HG03025 (cell line): ENCODE results near the gene HMGCS2.

ENCODE experiments used
- ATAC-seq: cut with Tn5 transposase; IDR thresholded peaks from one replicate; pipeline ENCODE4 v1.9.1; 2021; ENCODE audit warnings: mild to moderate bottlenecking, moderate library complexity; ENCODE audit not compliant: unreplicated experiment, low FRiP score

Gene HMGCS2

DNA sequence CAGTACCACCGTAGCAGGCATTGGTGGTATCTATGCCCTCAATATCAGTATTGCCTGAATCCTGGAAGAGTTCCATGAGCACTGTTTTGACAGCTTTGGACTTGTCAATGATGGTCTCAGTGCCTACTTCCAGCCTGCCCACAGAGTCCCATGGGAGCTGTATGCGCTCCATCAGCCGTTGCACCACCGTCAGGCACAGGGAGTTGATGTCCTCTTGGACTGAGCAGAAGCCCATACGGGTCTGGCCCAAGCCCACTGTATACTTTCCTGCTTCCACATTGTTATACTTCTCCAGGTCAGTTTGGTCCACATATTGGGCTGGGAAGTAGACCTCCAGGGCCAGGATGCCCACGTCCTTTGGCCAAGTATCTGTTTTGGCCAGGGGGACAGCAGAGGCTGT is 4.5 kb downstream of the HMGCS2 start:
- no peak for ATAC-seq

DNA sequence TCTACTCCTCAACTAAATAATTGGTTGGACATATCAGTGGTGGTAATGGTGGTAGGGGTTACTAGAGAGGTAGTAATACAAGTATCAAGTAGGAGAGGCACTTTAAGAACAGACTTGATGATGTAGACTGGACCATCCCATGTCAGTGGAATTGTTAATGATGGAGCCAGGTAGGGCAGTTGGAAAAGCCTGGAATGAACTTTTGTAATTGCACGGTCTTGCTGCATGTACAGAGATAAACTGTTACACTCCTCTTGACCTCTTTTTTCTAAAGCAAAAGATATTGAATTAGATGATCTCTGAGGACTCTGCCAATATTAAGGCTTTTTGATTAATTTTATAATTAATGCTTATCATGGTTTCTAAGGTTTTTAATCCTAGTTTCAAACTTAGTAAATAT is 5.8 kb downstream of the HMGCS2 start:
- no peak for ATAC-seq

DNA sequence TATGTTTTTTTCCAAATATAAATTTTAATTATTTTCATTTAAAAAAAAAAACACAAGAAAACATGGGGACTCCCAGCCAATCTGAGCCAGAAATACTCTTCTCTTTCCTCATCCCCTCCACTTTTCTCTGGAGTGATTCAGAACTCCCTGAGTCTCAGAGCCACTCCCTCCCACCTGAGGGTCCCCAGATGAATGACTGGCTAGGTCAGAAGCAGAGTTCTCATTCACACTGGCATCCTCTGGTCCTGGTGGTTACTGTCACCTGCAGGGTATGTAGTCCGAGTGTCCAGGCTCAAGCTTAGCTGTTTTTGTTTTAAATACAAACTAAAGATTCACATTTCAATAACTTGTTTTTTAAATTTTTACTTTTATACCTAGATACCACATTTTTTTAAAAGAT is 6.3 kb downstream of the HMGCS2 start:
- no peak for ATAC-seq

DNA sequence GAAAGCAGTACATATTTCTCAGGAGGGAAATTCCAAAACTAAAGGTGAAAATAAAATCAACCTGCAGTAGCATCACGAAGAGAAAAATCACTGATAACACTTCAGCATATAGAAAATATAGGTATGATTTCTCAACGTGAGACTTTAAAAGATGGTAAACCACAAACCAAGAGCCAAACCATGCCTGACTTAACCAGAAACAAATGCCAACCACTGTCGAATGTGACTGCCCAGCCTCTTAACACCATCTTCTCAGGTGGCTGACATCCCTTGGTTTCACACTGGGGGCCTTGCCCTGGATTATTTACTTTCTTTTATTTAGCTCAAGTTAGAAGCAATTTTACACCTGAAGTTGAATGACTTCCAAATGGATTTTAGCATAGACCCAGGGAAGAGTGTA is 10.1 kb downstream of the HMGCS2 start:
- ATAC-seq: no peak

DNA sequence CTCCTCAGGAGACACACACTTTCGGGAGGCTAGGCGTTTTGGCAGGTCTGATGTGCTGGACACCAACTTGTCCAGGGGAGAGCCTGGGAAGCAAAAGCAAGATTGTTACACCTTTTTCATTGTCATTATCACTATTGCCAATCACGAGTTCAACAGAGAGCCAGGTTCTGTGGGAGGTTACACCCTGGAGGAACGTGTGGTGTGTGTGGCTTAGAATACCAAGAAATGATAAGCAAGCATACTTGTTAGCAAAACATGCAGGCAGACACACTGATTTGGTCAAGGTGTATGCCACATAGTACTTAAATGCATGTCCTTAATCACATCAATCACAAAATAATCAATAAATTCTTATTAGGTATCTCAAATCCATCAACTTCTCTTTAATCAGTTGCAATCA is 16.1 kb downstream of the HMGCS2 start:
- no peak for ATAC-seq

DNA sequence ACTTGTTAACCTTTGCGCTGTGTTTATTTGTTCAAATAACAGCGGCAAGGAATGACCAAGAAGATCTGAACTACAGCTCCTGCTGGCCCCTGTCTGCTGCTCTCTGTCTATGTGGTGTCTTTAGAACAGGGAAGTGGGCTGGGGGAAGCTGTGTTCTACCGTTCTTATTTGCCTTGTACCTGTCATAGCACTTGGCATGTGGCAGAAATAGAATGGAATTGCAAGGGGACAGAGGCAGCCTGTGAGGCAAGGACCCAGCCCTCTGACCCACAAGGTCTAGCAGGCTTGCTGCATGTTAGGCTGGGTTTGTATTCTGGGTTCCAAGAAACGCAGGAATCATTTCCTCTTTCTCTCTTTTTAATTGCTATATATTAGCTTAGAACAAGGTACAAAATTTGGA is 20.7 kb downstream of the HMGCS2 start:
- no peak for ATAC-seq

DNA sequence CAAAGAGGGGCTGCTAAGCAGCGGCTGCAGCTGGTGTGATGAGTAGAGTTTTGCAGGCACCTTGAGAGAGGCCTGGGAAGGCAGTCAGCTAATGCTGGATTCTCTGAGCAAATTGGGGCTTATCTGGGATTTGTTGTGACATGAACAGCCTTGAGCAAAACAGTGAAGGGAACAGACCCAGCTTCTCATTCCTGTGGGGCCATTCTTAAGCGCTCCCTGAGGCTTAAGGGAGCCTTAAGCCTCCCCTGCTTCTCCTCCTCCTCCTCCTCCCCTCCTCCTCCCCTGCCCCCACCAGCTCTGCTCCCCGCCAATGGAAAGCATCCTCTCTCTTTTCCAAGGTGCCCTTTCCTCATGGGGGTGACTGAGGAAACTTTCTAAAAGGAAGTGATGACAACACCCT is 21.3 kb downstream of the HMGCS2 start:
- ATAC-seq: no peak

DNA sequence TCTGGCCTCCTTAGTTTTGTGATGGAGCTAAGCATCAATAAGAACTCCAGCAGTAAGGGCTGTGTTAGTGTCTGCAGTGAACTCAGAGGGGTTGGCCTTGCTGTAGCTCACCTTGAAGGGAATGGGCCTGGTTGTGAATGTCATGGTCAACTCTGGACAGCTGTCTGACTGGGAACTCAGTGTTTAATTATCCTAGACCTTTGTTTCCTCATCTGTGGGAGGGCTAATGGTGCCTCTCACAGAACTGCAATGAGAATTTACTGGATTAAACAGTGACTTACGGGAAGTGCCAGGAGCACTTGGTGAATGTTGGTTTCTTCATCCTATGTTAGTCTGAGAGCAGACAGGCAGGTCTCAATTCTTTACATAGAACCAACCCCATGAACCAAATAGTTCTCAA is 23.7 kb downstream of the HMGCS2 start:
- no peak for ATAC-seq

DNA sequence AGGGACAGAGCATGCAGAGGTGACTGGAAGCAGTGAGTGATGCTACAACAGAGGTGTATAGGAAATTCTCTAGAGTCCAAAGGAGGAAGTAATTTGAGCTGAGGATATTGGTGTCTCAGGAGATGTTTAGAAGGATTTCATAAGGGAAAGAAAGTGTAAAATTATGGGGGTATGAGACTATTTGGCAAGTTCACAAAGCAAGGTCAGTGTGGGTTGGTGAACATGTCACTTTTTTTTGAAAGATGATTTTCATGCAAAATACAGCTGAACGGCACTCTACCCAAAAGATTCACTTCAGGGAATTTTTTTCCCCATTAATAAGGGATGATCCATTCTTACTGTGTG is 24.1 kb downstream of the HMGCS2 start:
- no peak for ATAC-seq

DNA sequence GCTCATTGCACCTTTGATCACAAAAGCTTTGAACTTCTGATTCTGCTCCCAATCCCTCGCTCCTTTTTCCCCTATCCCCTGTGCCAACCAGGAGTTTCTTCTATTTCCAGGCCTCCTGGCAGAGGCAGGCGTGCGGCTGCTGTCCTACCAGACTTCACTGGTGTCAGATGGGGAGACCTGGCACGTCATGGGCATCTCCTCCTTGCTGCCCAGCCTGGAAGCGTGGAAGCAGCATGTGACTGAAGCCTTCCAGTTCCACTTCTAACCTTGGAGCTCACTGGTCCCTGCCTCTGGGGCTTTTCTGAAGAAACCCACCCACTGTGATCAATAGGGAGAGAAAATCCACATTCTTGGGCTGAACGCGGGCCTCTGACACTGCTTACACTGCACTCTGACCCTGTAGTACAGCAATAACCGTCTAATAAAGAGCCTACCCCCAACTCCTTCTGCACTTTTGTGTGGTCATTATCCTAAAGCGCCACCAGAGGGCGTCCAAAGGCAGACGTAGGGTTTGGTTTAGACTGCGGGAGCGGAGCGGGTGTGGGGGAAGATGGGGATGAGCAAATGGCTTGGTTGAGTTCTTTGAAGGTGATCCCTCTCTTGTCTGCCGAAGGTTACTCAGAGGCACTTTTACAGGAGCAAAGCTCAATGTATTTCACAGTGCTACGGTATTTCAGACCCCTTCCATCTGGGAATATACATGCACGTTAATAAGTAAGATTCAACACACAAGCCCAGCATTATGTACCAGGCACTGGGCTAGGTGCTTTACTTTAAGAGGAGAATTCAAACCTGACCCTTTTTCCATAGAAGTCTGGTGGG is 24.7 kb downstream of the HMGCS2 start:
- peak; percentile 57 for ATAC-seq

DNA sequence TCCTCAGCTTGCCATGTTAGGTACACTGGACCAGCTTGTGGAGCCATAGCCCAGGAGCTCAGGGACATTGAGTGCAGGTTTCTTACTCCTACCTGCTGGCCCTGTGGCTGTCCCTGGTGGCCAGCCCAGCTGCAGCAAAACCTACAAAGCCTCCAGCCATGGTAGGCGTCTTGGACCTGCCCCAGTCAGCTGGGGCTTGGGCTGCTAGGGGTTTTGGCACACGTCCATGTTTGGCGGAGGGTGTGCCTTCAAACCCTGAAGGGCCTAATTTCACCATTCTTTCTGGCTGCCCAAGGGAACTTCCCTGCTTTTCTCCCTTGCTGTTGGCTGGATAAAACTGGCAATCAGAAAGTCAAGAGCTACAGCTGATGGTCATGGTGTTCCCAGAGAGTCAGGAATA is 25.4 kb downstream of the HMGCS2 start:
- no peak for ATAC-seq

DNA sequence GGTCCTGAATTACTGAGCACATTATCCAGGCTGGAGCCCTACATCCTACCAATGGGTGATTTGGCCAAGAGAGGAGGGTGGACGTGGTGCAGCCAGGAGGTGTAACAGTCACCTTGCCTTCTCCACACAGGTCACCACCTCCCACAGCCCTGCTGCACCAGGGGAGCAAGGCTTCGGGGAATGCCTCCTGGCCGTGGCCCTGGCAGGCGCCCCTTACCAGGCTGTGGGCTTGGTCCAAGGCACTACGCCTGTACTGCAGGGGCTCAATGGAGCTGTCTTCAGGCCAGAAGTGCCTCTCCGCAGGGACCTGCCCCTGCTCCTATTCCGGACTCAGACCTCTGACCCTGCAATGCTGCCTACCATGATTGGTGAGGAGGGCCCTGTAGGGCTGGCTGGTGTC is 26.0 kb downstream of the HMGCS2 start:
- no peak for ATAC-seq

DNA sequence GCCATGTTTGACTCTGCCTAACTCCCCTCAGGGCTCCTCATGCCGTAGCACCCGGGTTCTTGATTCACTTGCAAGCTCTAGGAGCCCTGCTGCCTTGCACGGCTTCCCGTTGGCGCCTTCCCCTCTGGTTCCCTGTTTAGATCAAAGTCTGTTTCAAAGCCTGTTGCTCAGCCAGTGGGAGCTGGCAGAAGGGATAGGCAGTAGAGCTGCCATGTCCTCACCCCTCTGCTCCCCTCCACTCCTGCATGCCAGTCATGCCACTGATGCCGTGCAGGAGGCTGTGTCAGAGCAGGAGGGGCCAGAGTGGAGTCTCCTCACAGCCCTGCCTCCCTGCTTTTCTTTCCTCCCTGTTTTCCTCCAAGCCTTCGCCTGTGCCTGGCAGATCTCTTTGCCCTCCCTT is 26.5 kb downstream of the HMGCS2 start:
- no peak for ATAC-seq

DNA sequence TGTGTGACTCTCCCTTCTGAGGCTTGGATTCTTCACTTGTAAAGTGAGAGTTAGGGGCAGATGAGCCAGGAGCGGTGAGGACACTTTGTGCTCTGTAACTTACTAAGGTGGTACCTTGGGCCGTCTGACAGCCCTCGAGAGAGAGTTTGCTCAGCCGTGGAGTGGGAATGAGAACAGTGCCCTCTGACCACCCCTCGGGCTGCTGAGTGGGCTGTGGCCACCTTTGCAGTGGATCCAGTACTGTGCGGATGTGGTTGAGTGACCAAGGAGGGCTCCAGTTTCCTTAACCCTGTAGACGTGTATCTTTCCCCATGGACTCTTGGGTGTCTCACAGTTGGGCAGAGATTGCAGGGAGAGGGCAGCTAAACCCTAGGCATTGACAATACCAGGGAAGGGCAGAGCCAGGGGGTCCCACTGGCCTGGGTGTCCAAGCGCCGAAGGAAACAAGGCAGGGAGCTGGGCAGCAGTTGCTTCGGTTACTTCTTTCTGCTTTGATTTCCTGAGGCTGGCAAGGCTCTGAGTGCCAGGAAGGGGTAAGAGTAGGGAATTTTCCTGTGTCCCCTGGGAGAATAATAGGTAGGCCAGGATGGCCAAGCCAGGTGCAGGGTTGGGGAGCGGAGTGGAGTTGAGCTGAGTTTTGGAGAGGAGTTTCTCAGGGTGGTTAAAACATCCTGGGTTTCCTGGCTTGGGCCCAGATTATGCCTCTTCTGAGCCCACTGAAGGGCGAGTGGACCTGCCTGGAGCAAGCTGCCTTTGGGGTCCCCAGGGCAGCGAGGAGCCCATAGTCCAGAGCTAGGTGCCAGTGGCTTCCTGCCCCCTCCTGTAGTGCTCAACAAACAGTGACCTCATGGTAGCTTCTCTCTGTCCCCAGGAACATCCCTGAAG is 27.6 kb downstream of the HMGCS2 start:
- no peak for ATAC-seq

DNA sequence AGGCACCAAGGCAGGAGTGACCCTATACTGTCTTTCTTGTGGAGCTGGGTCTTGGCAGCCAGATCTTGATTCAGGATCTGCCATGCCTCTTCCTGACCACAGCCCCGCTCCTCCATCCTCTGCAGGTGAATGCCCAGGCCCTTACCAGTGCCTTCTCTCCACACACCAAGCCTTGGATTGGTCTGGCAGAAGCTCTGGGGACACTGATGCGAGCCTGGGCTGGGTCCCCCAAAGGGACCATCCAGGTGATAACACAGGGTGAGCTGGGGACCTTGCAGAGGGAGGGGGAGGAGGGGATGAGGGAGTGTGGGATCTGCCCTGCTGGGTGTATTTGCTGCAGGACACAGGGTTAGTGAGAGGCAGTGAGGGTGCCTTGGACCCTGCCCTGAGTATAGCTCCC is 28.4 kb downstream of the HMGCS2 start:
- ATAC-seq: no peak

DNA sequence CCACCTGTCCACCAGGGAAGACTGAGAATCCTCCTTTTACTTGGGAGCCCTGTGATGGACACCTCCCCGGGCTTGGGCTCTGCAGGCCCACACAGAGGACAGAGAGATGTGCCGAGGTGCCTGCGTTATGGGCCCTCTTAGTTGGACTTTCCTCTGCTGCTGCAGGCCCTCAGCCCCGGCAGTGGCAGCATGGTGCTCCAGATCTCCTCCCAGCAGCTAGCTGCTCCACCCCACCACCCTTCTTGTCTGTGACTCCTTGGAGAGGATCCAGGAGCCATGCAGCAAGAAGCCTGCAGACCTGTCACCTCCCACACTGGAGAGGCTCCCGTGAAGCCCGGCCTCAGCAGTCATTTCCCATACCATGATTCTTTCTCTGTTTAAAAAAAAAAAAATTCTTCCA is 29.6 kb downstream of the HMGCS2 start:
- no peak for ATAC-seq

DNA sequence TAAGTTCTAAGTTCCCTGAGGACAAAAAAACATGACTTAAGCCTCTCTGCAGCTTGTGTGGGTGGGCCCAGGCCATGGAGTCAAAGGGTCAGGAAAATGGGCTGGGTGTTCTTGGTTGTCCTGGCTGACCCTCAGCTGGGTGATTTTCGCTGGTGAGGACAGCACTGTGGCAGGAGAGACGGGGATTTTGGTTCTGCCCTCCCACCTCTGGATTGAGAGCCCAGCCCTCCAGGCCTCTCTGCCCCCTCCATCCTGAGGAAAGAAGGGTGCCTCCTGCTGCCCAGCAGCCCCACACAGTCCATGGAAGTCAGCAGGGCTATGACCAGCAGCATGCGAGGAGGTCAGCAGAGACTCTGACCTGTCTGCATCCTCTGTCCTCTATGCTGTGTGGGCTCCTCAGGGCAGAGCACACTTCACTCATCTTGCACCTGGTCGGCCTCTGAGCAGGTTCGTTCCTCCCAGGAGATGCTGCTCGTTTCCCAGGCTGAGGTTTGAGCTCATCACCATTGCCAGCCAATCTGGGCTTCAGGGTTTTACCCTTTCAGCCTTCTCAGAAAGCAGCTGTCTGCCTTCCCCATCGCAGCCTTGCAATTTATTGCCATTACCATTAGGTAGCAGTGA is 30.5 kb downstream of the HMGCS2 start:
- no peak for ATAC-seq

DNA sequence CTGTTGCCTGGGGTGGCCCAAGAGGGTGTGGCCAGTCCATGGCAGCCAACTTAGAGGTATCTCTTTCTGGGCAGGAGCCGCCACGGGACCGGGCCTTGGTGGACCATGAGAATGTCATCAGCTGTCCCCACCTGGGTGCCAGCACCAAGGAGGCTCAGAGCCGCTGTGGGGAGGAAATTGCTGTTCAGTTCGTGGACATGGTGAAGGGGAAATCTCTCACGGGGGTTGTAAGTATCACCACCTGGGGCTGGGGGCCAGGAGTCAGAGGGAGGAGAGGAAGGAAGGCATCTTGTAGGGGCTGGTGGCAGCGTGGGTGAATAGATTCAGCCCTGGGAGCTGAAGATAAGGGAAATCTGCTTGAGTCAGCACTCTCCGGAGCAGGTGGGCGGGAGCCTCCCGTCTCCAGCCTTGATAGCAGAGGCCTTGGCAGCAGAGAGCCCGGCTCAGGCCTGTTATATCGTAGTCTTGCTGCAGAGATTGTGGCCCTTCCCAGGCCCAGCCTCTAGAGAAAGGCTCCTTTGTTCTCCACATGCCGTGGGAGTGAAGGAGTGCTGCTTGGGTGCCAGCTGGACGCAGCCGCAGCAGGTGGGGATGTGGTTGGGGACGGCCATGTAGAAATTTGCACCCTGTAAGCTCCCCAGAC is 31.5 kb downstream of the HMGCS2 start:
- no peak for ATAC-seq

DNA sequence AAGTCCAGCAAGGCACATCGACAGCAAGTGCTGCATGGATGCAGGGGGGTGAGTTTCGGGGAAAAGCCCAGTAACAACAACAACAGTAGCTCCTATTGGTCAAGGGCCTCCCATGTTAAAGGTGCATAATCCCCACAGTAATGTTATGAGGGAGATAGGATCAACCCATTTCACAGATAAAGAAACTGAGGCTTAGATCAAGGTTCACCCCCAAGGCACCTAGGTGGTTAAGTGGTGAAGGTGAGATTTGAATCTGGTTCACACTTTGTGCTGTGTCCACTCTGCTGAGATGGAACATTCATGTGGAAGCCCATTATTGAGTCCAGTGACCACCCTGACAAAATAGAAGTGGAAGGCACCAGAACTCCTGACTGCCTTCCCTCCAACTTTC is 32.1 kb downstream of the HMGCS2 start:
- ATAC-seq: no peak

DNA sequence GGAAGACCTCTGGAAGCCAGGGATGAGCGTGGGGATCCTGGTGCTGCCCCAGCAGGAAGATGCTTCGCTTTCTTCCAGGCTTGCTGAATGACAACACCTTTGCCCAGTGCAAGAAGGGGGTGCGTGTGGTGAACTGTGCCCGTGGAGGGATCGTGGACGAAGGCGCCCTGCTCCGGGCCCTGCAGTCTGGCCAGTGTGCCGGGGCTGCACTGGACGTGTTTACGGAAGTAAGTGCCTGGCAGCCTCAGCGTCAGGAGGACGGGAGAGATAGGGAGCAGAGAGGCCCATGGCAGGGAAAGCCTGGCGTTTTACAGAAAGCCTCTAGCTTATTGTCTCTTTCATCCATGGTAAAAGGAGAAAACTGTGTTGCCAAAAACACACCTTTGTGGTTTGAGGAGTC is 33.5 kb downstream of the HMGCS2 start:
- ATAC-seq: no peak

DNA sequence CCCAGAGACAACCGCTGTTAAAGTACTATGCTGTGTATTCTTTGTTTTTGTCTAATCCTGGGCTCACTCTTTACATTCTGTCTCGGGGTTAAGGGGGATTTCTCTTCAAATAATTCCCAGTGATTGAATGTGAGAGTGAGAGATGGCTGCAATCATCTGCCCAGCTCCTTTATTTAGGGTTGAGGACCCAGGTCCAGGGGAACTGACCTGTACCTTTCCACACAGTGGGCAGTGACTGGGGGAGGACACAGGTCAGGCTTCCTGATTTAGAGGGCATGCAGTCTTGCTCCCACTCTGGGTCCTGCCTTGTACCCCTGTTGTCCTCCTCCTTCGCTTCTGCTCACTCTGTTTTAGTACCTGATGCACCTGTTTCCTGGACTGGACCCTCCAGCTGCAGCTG is 35.0 kb downstream of the HMGCS2 start:
- no peak for ATAC-seq
